Activated T-cell treated with anti-CD3 and anti-CD28 coated beads for 24 hours (primary cell): Measurements from ENCODE around the gene FOXB1.

Source experiments
- DNase-seq: peaks from one replicate; pipeline ENCODE4 v3.0.0-alpha.2; 2020; ENCODE audit warnings: low read depth

The FOXB1 gene

GRCh38 chr15:60020736-60021135 lies 16.6 kb downstream of the FOXB1 start:
- no peak for DNase-seq

- DNase-seq: no peak
Measured at GRCh38 chr15:60021589-60022378, 17.7 kb downstream of the FOXB1 start.

- DNase-seq: no peak
Measured at GRCh38 chr15:60022379-60022741, 18.2 kb downstream of the FOXB1 start.

GRCh38 chr15:60026555-60026954 lies 22.4 kb downstream of the FOXB1 start:
- no peak for DNase-seq

- DNase-seq: no peak
Measured at GRCh38 chr15:60035344-60035743, 31.2 kb downstream of the FOXB1 start.

GRCh38 chr15:60039316-60039715 lies 35.2 kb downstream of the FOXB1 start:
- DNase-seq: no peak

GRCh38 chr15:60043744-60044435 lies 39.8 kb downstream of the FOXB1 start:
- no peak for DNase-seq

GRCh38 chr15:60044636-60045270 lies 40.6 kb downstream of the FOXB1 start:
- DNase-seq: no peak

GRCh38 chr15:60047701-60048100 lies 43.6 kb downstream of the FOXB1 start:
- no peak for DNase-seq

GRCh38 chr15:60049948-60050347 lies 45.8 kb downstream of the FOXB1 start:
- no peak for DNase-seq

GRCh38 chr15:60052796-60053195 lies 48.7 kb downstream of the FOXB1 start:
- DNase-seq: no peak

GRCh38 chr15:60054472-60054871 lies 50.4 kb downstream of the FOXB1 start:
- no peak for DNase-seq
